Central memory CD8-positive, alpha-beta T cell (primary cell): ENCODE results near the gene WNT5B.
"Not testable (repeated sequence)": the region's sequence is repeated elsewhere in the genome, so short reads cannot be mapped to it uniquely, and the experiment has no call there.

Source experiments
- ATAC-seq: fragments of 150-1000 bp; cut with Tn5 transposase; replicated peaks from 2 replicates; pipeline ENCODE4 v1.10.0; 2022; ENCODE audit warnings: mild to moderate bottlenecking, moderate FRiP score, moderate number of reproducible peaks; ENCODE audit not compliant: poor library complexity, severe bottlenecking; ENCODE audit errors: extremely low read depth
- DNase-seq, 2 donors: peaks; one replicate each; pipeline ENCODE4 v3.0.0; 2021; ENCODE audit warnings: low spot score in 2 of 2
- H3K27ac Mint-ChIP-seq: one replicate; pipeline ENCODE4 v1.8.0; 2022; ENCODE audit warnings: low read depth, mild to moderate bottlenecking, moderate library complexity, mixed read lengths
- H3K27me3 Mint-ChIP-seq: one replicate; pipeline ENCODE4 v1.8.0; 2022; ENCODE audit warnings: mixed read lengths
- H3K36me3 Mint-ChIP-seq: one replicate; pipeline ENCODE4 v1.8.0; 2022; ENCODE audit warnings: mild to moderate bottlenecking, moderate library complexity, mixed read lengths; ENCODE audit not compliant: insufficient read depth
- H3K4me1 Mint-ChIP-seq: one replicate; pipeline ENCODE4 v1.8.0; 2022; ENCODE audit warnings: mixed read lengths
- H3K4me3 Mint-ChIP-seq: one replicate; pipeline ENCODE4 v1.8.0; 2022; ENCODE audit warnings: mild to moderate bottlenecking, moderate library complexity, mixed read lengths
- H3K9me3 Mint-ChIP-seq: one replicate; pipeline ENCODE4 v1.8.0; 2022; ENCODE audit warnings: mixed read lengths

Gene WNT5B

DNA sequence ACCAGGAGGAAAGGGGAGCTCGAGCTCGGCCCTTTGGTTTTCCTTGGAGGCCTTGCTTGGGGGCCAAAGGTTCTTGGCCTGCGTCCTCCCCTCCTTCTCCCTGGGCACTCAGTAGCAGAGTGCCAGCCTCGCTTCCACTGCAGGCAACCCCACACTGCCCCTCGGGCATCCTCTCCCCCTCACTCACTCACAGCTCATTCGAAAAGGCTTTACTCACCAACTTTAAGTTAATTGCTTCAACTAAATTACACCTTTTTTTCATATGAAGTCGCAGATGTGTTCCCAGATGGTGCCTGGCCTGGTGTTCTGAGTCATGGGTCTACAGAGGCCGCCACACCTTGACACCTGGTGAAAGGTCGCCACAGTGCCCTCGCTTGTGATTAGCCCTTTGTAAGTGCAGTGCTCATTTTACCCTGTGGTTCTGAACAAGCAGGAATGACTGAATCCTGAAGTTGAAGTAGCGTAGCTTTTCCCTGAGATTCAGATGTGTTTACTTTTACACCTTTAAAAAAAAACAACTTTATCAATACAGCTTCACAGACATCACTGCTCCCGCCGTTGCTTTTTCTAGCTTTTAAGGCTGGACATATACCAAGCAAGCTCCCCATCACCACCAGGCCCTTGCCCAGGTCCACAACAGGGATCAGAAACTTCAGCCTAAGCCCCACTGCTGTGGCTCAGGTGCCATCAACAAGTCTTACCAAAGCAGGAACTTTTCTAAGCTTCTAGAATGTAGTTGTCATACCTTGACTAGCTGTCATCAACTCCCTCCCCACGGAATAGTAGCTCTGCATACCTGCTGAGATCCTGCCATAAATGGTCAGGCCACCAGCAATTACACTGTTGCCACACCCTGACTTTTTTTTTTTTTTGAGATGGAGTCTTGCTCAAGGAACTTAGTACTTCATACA, 41.6 kb downstream of the WNT5B start:
- Mint-ChIP-seq H3K9me3 (no peaks in the 10 kb centered on the region), H3K4me1 (peaks cover 40% of the 10 kb centered on the region), H3K27ac (no peak overlapping the region), H3K36me3 (peaks cover 2% of the 10 kb centered on the region), H3K4me3 (no peak overlapping the region), H3K27me3 (no peaks in the 10 kb centered on the region)
- DNase-seq (no peak), ATAC-seq (no peak)

DNA sequence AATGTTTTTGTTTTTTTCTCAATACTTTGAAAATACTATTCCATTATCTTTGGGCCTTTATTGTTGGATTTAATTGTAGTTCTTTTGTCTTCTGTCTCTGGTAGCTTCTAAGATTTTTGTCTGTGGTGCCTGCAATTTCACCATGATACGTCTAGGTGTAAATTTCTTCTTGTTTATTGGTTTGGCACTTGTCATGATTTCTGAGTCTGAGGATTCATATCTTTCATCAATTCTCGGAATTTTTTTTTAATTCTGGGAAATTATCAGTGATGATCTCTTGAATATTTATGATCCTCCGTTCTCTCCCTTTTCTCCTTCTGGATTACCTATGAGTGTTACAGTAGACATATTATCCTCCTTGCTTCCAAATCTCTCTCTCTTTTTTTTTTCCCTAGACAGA, 47.0 kb downstream of the WNT5B start:
- Mint-ChIP-seq H3K36me3 (no peaks in the 10 kb centered on the region), H3K4me1 (peaks cover 3% of the 10 kb centered on the region), H3K27ac (no peak overlapping the region), H3K9me3 (no peaks in the 10 kb centered on the region), H3K27me3 (no peaks in the 10 kb centered on the region), H3K4me3 (no peak overlapping the region)
- ATAC-seq (no peak), DNase-seq (no peak)

DNA sequence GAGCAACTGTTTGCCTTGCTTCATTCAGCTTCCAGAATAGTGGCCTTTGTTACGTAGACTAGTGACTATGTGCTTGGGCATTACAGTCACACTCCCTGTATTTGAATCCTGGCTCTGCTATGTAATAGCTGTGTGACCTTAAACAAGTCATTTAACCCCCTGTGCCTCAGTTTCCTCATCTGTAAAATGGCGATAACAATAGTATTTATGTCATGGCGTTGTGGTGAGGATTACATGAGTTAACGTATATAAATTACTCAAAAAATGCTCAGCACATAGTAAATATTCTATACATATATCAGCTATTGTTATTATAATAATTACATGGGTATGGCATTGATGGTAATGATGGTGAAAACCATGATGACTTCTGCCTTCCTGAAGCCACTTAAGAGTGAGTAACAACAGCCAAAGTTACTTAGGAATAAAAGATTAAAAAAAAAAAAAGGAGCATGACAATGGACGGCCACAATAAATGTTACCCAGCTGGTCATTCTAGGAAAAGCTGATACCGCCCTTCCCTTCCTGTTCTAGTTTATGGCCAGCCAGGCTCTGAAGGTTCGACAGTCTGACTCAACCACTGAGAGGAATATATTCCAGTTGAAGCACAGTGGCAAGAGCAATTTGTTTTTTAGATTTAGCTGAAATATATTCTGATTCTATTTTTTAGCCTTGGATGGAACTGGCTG, 51.9 kb downstream of the WNT5B start:
- no peak for DNase-seq
- Mint-ChIP-seq H3K4me3 (no peak overlapping the region), H3K36me3 (no peaks in the 10 kb centered on the region)

DNA sequence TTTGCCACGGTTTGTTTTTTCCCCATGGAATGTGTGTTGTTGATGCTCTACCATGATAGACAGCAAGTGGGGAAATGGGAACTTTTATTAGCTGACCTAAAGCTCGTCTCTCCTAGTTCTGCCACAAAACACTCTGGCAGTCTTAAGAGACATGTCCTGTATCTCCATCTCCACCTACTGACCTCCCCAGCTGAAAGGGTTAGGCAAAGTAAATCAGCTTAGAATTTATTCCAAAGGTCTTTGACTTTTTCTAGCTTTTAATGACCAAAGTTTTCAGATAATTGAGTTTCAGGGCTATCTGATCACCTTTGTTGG, 52.4 kb downstream of the WNT5B start:
- Mint-ChIP-seq H3K4me1 (no peaks in the 10 kb centered on the region), H3K27me3 (no peaks in the 10 kb centered on the region), H3K27ac (no peak overlapping the region), H3K36me3 (no peaks in the 10 kb centered on the region), H3K4me3 (no peak overlapping the region), H3K9me3 (no peaks in the 10 kb centered on the region)
- ATAC-seq: no peak
- DNase-seq: no peak

More for the DNA sequence above, 51.9 kb downstream of the WNT5B start:
- ATAC-seq: no peak
- Mint-ChIP-seq H3K27ac (no peak overlapping the region), H3K9me3 (no peaks in the 10 kb centered on the region), H3K27me3 (no peaks in the 10 kb centered on the region), H3K4me1 (no peaks in the 10 kb centered on the region)

DNA sequence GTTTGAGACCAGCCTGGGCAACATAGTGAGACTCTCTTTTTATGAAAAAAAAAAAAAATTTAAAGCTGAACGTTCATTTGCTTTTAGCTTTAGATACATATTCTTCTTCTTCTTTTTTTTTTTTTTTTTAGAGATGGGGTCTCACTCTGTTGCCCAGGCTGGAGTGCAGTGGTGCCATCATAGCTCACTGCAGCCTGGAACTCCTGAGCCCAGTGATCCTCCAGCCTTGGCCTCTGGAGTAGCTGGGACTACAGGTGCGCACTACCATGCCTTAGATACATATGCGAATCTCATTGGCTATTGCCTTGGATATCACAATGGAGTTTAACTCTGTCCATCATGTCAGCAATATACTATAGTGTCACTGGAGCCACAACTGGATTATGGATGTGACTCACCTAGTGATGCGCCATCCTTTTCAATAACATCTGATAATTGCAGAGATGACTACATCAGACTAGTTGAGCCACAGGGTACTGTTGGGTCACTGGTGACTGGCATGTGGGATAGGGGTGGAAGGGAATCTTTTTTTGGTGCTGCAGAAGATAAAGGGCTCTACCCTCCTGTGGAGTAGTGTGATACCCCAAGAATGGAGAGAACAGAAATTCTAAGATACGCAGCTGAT, 59.2 kb downstream of the WNT5B start:
- ATAC-seq (no peak), DNase-seq (no peak)
- Mint-ChIP-seq H3K36me3 (peaks cover 15% of the 10 kb centered on the region), H3K9me3 (no peaks in the 10 kb centered on the region), H3K27me3 (no peaks in the 10 kb centered on the region), H3K4me1 (peaks cover 24% of the 10 kb centered on the region), H3K27ac (no peak overlapping the region), H3K4me3 (no peak overlapping the region)

DNA sequence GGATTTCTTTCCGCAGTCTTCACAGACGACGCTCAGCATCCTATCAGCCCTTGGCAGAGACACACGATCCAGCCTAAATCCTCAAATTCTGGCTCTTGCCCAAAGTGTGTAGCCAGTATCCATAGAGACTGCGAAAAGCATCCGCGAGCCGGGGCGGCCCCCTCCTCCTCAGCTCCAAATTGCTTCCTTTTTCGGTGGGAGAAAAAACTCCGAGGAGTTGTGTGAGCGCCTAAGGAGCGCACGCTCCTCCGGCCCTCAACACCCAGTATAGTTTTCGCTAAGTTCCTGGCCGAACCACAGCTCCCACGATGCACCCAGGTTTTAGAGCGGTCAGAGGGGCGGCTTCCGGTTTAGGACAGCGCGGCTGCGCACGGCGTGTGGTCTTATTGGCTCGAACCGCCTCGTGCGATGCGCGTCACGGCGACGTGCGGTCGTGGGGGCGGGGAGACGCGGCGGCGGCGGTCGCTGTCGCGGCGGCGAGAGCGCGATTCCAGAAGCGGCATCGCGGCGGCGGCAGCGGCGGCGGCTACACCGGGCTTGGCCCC, 61.6 kb downstream of the WNT5B start, which contains the start of gene ADIPOR2:
Gene ADIPOR2 (plus strand): TSS at position 493 of the 545 bp plus-strand sequence. CDS start 63,274 bp downstream, outside the sequence.
- DNase-seq: peak; percentile 90 to 91

DNA sequence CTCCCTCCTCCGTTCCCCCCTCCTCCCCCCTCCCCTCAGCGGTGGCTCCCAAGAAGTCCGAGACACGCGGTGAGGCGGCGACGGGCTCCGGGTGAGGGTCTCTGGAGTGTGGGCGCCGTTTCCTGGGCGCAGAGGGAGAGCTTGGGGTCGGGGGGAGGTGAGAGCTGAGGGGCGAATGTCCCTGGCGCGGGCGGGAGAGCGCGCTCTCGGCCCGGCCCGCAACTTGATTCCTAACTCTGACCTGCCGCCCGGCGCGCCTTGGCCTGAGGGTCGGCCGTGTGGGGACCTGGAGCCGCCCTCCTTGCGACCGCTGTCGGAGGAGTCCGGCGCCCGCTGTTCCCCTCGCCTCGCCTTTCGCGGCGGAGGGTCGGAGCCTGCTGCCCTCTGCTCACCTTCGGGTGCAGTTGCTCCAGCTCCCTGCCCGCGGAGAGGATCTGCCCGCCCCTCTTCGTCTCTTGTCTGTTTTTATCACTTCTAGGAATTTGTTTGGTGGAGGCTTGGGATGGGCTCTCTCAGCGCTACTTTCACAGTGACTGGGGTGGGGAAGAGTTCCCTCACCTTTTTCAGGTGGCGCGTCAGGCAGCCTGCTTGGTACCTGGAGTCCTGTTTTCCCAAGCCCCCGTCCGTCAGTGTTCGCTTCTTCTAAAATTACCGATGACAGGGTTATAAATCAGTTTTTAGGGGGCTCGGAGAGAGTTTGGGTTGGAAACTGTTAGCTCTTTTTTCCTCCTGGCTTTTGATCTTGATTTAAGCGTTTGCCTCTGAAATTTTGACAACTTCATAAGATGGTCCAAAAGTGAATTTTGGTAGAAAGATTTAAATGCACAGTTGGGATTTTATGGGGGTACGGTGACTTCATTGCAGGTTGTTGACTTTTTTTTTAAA, 62.3 kb downstream of the WNT5B start:
- peak overlapping the region; percentile 98 for H3K27ac Mint-ChIP-seq
- peak overlapping the region; percentile 92 for H3K4me3 Mint-ChIP-seq
- no peak for DNase-seq
- no peaks in the 10 kb centered on the region for H3K27me3 Mint-ChIP-seq
- H3K4me1 Mint-ChIP-seq: peaks cover 39% of the 10 kb centered on the region
- ATAC-seq: peak; percentile 10
- no peaks in the 10 kb centered on the region for H3K9me3 Mint-ChIP-seq
- peaks cover 18% of the 10 kb centered on the region for H3K36me3 Mint-ChIP-seq

More for the DNA sequence above, 61.6 kb downstream of the WNT5B start, which contains the start of gene ADIPOR2:
- peak within 1 kb of the TSS; percentile 98 for H3K27ac Mint-ChIP-seq
- peaks cover 32% of the 10 kb centered on the region for H3K4me1 Mint-ChIP-seq
- H3K36me3 Mint-ChIP-seq: peaks cover 16% of the 10 kb centered on the region
- peak; percentile 99 for ATAC-seq
- no peaks in the 10 kb centered on the region for H3K27me3 Mint-ChIP-seq
- H3K9me3 Mint-ChIP-seq: no peaks in the 10 kb centered on the region
- H3K4me3 Mint-ChIP-seq: peak within 1 kb of the TSS; percentile 92

DNA sequence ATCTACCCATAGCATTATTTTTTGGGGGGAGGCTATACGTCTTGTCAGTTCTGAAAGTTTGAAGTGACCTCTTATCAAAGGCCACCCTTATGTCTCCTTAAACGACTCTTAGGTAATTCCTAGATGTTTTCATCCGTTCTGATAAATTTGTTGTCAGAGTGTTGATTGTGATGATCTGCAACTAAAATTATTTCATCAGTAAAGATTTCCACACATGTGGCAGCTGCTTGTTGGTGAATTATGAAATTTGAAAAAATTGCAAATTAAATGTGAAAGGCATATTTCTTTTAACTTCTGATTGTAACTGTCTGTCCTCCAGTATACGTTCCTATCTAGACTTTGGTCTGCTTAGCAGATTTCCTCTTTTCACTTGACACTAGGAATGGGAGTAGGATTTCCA, 63.2 kb downstream of the WNT5B start:
- peak overlapping the region; percentile 92 for H3K4me3 Mint-ChIP-seq
- no peak for ATAC-seq
- DNase-seq: no peak
- H3K27me3 Mint-ChIP-seq: no peaks in the 10 kb centered on the region
- peak overlapping the region; percentile 98 for H3K27ac Mint-ChIP-seq
- peaks cover 47% of the 10 kb centered on the region for H3K4me1 Mint-ChIP-seq
- no peaks in the 10 kb centered on the region for H3K9me3 Mint-ChIP-seq
- peaks cover 19% of the 10 kb centered on the region for H3K36me3 Mint-ChIP-seq

DNA sequence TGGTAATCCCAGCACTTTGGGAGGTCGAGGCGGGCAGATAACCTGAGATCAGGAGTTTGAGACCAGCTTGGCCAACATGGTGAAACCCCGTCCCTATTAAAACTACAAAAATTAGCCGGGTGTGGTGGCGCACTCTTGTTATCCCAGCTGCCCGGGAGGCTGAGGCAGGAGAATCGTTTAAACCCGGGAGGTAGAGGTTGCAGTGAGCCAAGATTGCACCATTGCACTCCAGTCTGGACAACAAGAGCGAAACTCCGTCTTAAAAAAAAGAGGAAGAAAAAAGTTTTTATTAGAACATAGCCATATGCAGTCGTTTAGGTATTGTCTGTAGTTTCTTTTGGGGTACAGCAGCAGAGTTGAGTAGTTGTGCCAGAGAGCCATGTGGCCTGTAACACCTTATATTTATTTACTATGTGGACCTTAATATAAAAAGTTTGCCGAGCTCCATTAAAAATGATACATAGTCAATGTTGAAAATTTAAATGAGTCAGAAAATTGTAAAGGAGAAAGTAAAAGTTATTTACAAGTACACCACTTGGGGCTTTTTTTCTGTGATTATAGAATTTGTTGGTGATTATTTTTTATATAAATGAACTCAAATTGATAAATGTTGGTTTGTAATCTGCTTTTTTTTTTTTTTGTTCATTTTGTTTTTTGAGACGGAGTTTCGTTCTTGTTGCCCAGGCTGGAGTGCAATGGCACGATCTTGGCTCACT, 64.0 kb downstream of the WNT5B start:
- Mint-ChIP-seq H3K36me3 (peaks cover 19% of the 10 kb centered on the region), H3K27ac (peak overlapping the region; percentile 98), H3K27me3 (no peaks in the 10 kb centered on the region), H3K4me1 (peaks cover 56% of the 10 kb centered on the region), H3K9me3 (no peaks in the 10 kb centered on the region), H3K4me3 (no peak overlapping the region)
- DNase-seq (no peak), ATAC-seq (no peak)

DNA sequence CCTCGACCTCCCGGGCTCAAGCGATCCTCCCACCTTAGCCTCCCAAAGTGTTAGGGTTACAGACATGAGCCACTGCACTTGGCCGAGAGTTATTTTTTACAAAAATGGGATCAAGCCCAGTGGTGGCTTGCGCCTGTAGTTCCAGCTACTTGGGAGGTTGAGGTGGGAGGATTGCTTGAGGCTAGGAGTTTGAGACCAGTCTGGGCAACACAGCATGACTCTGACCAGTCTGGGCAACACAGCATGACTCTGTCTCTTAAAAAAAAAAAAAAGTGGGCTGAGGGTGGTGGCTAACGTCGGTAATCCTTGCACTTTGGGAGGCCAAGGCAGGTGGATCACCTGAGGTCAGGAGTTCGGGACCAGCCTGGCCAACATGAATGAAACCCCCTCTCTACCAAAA, 66.1 kb downstream of the WNT5B start:
- H3K4me3 Mint-ChIP-seq, H3K27ac Mint-ChIP-seq: not testable (repeated sequence)

DNA sequence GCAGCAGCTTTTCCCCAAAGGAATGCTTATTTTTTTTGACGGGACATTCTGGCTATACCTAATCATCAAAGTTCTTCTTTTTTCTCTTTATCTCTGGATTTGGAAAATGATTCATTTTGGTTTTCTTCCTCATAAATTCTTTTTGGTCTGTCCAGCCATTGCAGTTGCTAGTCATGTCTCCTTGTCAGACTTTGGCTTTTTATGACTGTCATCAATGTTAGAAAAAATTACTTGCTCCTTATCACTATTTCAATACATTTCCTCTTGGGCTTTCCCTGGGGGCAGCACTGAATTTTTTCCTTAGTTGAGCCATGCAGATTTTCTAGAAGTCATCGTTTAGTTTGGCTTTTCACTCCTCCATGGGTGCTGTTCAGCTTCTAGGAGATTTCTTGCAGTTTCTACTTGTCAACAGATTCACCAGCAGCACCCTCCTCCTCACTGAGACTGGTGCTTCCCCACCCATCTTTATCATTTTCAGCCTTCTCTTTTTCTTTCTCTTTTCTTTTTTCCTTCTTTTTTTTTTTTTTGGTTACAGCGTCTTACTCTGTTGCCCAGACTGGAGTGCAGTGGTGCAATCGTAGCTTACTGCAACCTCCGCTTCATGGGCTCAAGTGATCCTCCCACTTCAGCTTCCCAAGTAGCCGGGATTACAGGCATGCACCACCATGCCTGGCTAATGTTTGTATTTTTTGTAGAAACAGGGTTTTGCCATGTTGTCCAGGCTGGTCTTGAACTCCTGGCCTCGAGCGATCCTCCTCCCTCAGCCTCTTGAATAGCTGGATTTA, 67.0 kb downstream of the WNT5B start:
- Mint-ChIP-seq H3K27ac (peak overlapping the region; percentile 86), H3K4me3 (no peak overlapping the region), H3K4me1 (peaks cover 57% of the 10 kb centered on the region), H3K27me3 (no peaks in the 10 kb centered on the region), H3K36me3 (peaks cover 13% of the 10 kb centered on the region), H3K9me3 (no peaks in the 10 kb centered on the region)
- DNase-seq (no peak), ATAC-seq (no peak)

More for the DNA sequence above, 66.1 kb downstream of the WNT5B start:
- not testable (repeated sequence) for H3K9me3 Mint-ChIP-seq, DNase-seq, H3K27me3 Mint-ChIP-seq, ATAC-seq
- Mint-ChIP-seq H3K4me1 (peaks cover 65% of the 10 kb centered on the region), H3K36me3 (peaks cover 19% of the 10 kb centered on the region)
